Measurements from ENCODE around the gene CCZ1. TPM values are rescaled to one million over a fixed set of nuclear protein-coding genes. Genes with fewer than 3 reads are reported as not detected.
"Not testable (repeated sequence)": the region's sequence is repeated elsewhere in the genome, so short reads cannot be mapped to it uniquely, and the experiment has no call there.

Gene CCZ1
- total and polyA plus RNA-seq, 2 donors (not counting 1 experiment from before 2014, with no cell fraction given) = 30.8 to 66.2 TPM

- Histone ChIP-seq H3K4me1 (ENCODE audit: control insufficient read depth in 2 of 2, insufficient read depth in 2 of 2, low read length in 2 of 2) (peaks cover 0 to 5% of the 10 kb centered on the region in 2 donors), H2AFZ (ENCODE audit: insufficient read depth, low read depth, low read length, poor library complexity, severe bottlenecking) (no peak overlapping the region), H3K4me3 (ENCODE audit: control extremely low read depth in 1 of 5, extremely low read depth in 1 of 5, insufficient read depth in 1 of 5, low read depth in 2 of 5, low read length in 4 of 5) (no peak overlapping the region), H3K4me2 (replicated peaks; ENCODE audit: low read depth, low read length, poor library complexity, severe bottlenecking) (no peak overlapping the region), H3K27ac (ENCODE audit: low read length in 2 of 2) (no peak overlapping the region), H3K9ac (ENCODE audit: low read length) (no peak overlapping the region), H3K9me3 (ENCODE audit: control extremely low read depth in 1 of 3, control insufficient read depth in 2 of 3, insufficient read depth in 1 of 3, low read length in 2 of 3) (no peaks in the 10 kb centered on the region), H4K20me1 (ENCODE audit: control insufficient read depth, insufficient read depth, low read length, poor library complexity, severe bottlenecking) (no peaks in the 10 kb centered on the region), H3K27me3 (replicated peaks in 1 of 4; ENCODE audit: control extremely low read depth in 1 of 4, control insufficient read depth in 3 of 4, insufficient read depth in 4 of 4, low read length in 3 of 4) (no peaks in the 10 kb centered on the region), H3K36me3 (replicated peaks in 1 of 2; ENCODE audit: control extremely low read depth in 1 of 2, control insufficient read depth in 1 of 2, extremely low read depth in 1 of 2, insufficient read depth in 2 of 2, low read length in 1 of 2) (no peaks in the 10 kb centered on the region), H3K79me2 (ENCODE audit: control insufficient read depth, insufficient read depth, low read length) (no peaks in the 10 kb centered on the region)
- Mint-ChIP-seq H3K27me3 (no peaks in the 10 kb centered on the region), H3K4me3 (no peak overlapping the region), H3K4me1 (peaks cover 3% of the 10 kb centered on the region), H3K27ac (no peak overlapping the region), H3K9me3 (ENCODE audit: insufficient read depth) (no peaks in the 10 kb centered on the region)
- TF ChIP-seq CTCF (IDR thresholded peaks at IDR 0.05) (no peak), EZH2 (IDR thresholded peaks at IDR 0.05; ENCODE audit: borderline replicate concordance, insufficient read depth, low read depth, low read length, poor library complexity, severe bottlenecking) (no peak)
- intact Hi-C loops (cut with micrococcal nuclease) = no loop called here
- DNase-seq (no peak), ATAC-seq (ENCODE audit: low read depth) (no peak)
- CTCF ChIA-PET = no interaction called here
- POLR2A ChIA-PET = no interaction called here
- WGBS (ENCODE audit: insufficient coverage) = 93% methylated on average over 6 of the region's 8 CpGs
Measured at GRCh38 chr7:5854738-5855137, 43.8 kb upstream of the CCZ1 start.

GRCh38 chr7:5857041-5857575 is 41.4 kb upstream of the CCZ1 start:
- H3K4me2 ChIP-seq (replicated peaks; ENCODE audit: low read depth, low read length, poor library complexity, severe bottlenecking); H3K27ac ChIP-seq (ENCODE audit: low read length in 2 of 2); H3K79me2 ChIP-seq (ENCODE audit: control insufficient read depth, insufficient read depth, low read length); H2AFZ ChIP-seq (ENCODE audit: insufficient read depth, low read depth, low read length, poor library complexity, severe bottlenecking); H3K36me3 ChIP-seq (replicated peaks in 1 of 2; ENCODE audit: control extremely low read depth in 1 of 2, control insufficient read depth in 1 of 2, extremely low read depth in 1 of 2, insufficient read depth in 2 of 2, low read length in 1 of 2); H3K9me3 ChIP-seq (ENCODE audit: control extremely low read depth in 1 of 3, control insufficient read depth in 2 of 3, insufficient read depth in 1 of 3, low read length in 2 of 3); H3K4me3 Mint-ChIP-seq; ATAC-seq (ENCODE audit: low read depth); H3K4me1 Mint-ChIP-seq; H3K9me3 Mint-ChIP-seq (ENCODE audit: insufficient read depth); intact Hi-C loops (cut with micrococcal nuclease); H3K9ac ChIP-seq (ENCODE audit: low read length); H3K4me3 ChIP-seq (ENCODE audit: control extremely low read depth in 1 of 5, extremely low read depth in 1 of 5, insufficient read depth in 1 of 5, low read depth in 2 of 5, low read length in 4 of 5); H4K20me1 ChIP-seq (ENCODE audit: control insufficient read depth, insufficient read depth, low read length, poor library complexity, severe bottlenecking); H3K4me1 ChIP-seq (ENCODE audit: control insufficient read depth in 2 of 2, insufficient read depth in 2 of 2, low read length in 2 of 2); H3K27me3 Mint-ChIP-seq; H3K27me3 ChIP-seq (replicated peaks in 1 of 4; ENCODE audit: control extremely low read depth in 1 of 4, control insufficient read depth in 3 of 4, insufficient read depth in 4 of 4, low read length in 3 of 4); H3K27ac Mint-ChIP-seq; DNase-seq: not testable (repeated sequence)
- ChIA-PET POLR2A (interaction anchor here (0.7 kb wide), 1 partner anchor 642 kb away, joined by 3 read pairs; no protein-coding TSS in a partner anchor), CTCF (interaction anchor here (1.0 to 1.5 kb wide), 2 partner anchors 464 to 466 kb away, joined by 3 to 10 read pairs; no protein-coding TSS in a partner anchor)
- WGBS (ENCODE audit: insufficient coverage) = 82% methylated on average over 9 of the region's 13 CpGs

GRCh38 chr7:5858494-5858893 is 40.0 kb upstream of the CCZ1 start:
- WGBS (ENCODE audit: insufficient coverage) = 89% methylated on average over 7 of the region's 8 CpGs

More at GRCh38 chr7:5858494-5858893, 40.0 kb upstream of the CCZ1 start:
- H3K27ac ChIP-seq (ENCODE audit: low read length in 2 of 2); H3K27me3 Mint-ChIP-seq; POLR2A ChIA-PET; H3K9ac ChIP-seq (ENCODE audit: low read length); H3K79me2 ChIP-seq (ENCODE audit: control insufficient read depth, insufficient read depth, low read length); H3K4me1 Mint-ChIP-seq; H3K27me3 ChIP-seq (replicated peaks in 1 of 4; ENCODE audit: control extremely low read depth in 1 of 4, control insufficient read depth in 3 of 4, insufficient read depth in 4 of 4, low read length in 3 of 4); intact Hi-C loops (cut with micrococcal nuclease); H3K36me3 ChIP-seq (replicated peaks in 1 of 2; ENCODE audit: control extremely low read depth in 1 of 2, control insufficient read depth in 1 of 2, extremely low read depth in 1 of 2, insufficient read depth in 2 of 2, low read length in 1 of 2); DNase-seq; H3K27ac Mint-ChIP-seq; H2AFZ ChIP-seq (ENCODE audit: insufficient read depth, low read depth, low read length, poor library complexity, severe bottlenecking); H3K4me3 Mint-ChIP-seq; H3K9me3 Mint-ChIP-seq (ENCODE audit: insufficient read depth); H3K9me3 ChIP-seq (ENCODE audit: control extremely low read depth in 1 of 3, control insufficient read depth in 2 of 3, insufficient read depth in 1 of 3, low read length in 2 of 3); H3K4me3 ChIP-seq (ENCODE audit: control extremely low read depth in 1 of 5, extremely low read depth in 1 of 5, insufficient read depth in 1 of 5, low read depth in 2 of 5, low read length in 4 of 5); H3K4me1 ChIP-seq (ENCODE audit: control insufficient read depth in 2 of 2, insufficient read depth in 2 of 2, low read length in 2 of 2); H4K20me1 ChIP-seq (ENCODE audit: control insufficient read depth, insufficient read depth, low read length, poor library complexity, severe bottlenecking); ATAC-seq (ENCODE audit: low read depth); H3K4me2 ChIP-seq (replicated peaks; ENCODE audit: low read depth, low read length, poor library complexity, severe bottlenecking); CTCF ChIA-PET: not testable (repeated sequence)

Data from B cell (primary cell).